Dermis blood vessel endothelial cell (primary cell): ENCODE data around the gene EPHB1. TPM values are rescaled to one million over a fixed set of nuclear protein-coding genes. Genes with fewer than 3 reads are reported as not detected.

ENCODE experiments used
- DNase-seq: peaks from one replicate; pipeline ENCODE4 v3.0.0; 2010
- total RNA-seq: library from RNA; depleted of rRNA; stranded (reverse); fragments of >200 nt; gene quantifications from 2 replicates; pipeline ENCODE4 v1.2.3, GENCODE V29; 2014

The EPHB1 gene
- total RNA-seq, 1 donor from 2014 or later: 6.5 TPM

DNA sequence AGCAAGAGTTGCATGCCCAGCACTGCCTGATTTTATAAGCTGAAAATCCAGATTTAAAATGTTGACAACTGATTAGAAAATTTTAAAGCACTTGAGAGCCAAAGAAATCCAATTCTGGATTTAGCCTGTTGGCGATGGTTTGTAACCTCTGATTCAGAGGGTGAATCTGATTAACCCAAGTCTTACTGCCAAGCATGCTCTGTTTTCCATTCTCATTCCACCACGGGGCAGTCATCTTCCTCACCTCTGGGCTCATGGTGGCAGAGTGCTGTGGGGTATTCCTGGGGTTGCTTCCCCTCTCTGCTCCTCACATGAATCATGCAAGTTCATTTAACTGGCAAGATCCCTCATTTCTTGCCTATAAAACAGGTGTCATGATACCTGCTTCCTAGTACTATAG lies 342.2 kb downstream of the EPHB1 start:
- DNase-seq: no peak

DNA sequence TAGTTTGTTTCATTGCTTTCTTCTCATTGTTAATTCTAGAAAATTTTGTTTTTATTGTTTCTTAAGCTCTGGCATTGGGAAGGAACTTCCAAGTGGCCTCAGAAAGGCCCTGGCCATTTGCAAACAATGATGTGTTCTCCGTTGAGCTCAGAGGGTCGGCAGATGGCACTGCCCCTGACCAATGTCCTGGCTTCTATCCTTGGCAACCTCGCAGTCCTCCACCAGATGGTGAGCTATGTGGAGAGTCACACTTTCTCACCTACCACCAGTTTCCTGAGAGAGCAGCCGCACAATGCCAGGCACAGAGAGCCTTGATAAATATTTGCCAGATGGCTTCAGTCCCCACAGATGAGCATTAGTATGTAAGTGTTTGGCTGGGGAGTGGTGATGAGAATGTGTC lies 343.7 kb downstream of the EPHB1 start:
- no peak for DNase-seq

DNA sequence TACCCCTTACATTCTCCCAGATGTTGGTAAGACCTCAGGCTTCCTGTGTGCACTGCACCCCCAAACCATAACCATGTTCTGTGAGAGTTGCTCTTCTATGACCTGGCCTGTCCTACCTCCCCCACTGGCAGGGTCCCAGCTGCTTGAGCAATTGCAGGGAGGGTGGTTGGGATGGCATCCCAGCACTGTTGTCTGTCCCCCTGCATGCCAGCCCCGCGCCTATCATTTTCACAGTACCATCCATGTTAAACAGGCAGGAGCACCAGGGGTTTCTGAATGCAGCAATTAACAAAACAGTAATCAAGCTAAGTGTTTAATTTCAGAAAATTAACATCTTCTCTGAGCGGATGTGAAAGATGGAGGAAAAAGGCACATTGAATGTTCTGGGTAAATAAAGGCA lies 345.5 kb downstream of the EPHB1 start:
- no peak for DNase-seq

DNA sequence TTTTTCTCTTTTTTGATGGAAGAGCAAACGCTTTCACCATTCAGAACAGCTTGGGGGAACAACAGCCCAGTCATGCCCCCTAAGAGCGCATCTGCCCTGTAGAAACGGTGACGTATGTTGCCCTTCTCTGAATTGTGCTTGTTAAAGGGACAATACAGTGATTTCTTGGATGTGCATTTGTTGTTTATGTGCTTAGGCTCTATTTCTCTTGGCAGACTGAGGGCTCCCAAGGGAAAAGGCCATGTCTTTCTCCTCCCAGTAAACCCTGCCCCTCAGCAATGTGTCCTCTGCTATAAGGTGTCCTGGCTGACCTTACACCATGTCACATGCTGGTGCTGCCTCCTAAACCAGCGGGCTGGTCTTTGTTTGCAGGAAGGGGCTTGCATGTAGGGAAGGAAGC lies 346.1 kb downstream of the EPHB1 start:
- DNase-seq: no peak

GRCh38 chr3:135141672-135142071 lies 346.6 kb downstream of the EPHB1 start:
- DNase-seq: no peak

DNA sequence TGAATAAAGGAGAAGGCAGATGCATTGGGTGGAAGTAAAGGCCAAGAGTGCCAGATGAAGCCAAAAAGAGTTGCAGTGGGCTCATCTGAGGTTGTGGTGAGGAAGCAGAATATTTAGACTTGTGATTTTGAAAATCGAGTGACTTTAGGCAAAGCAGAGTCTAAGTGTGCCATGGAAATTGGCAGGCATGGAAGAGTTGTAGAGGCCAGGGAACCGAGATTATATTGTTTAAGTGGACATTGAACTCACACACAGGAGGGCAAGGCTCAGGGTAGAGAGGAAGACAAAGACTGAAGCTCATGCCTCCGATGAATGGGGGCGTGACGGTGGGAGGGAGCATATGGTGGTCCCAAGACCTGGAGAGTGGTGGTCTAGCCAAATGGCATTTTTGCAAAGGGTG lies 347.5 kb downstream of the EPHB1 start:
- DNase-seq: no peak

- no peak for DNase-seq
Observed at GRCh38 chr3:135143474-135143873, 348.4 kb downstream of the EPHB1 start.

DNA sequence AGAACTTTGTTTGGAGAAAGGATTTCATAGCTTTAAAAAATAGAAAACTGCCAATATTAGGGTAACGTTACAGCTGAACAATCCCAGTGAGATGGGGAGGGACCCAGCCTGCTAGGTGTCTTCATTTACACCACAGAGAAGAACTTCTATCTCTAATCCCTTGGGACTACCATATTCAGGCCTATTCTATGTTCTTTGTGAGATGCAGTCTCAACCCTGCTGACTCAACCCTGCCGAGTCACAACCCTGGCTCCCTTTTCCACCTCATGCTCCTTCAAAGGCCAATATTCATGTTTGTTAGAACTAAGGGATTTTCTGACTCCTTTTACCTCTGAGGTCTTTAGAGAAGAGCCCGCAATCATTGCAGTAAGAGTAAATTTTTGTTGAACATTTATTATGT lies 350.5 kb downstream of the EPHB1 start:
- DNase-seq: no peak

GRCh38 chr3:135147657-135148056 lies 352.6 kb downstream of the EPHB1 start:
- no peak for DNase-seq

- DNase-seq: no peak
Observed at GRCh38 chr3:135148398-135149020, 353.4 kb downstream of the EPHB1 start.

- no peak for DNase-seq
Observed at GRCh38 chr3:135149707-135150681, 354.9 kb downstream of the EPHB1 start.

GRCh38 chr3:135154186-135154585 lies 359.1 kb downstream of the EPHB1 start:
- DNase-seq: no peak

DNA sequence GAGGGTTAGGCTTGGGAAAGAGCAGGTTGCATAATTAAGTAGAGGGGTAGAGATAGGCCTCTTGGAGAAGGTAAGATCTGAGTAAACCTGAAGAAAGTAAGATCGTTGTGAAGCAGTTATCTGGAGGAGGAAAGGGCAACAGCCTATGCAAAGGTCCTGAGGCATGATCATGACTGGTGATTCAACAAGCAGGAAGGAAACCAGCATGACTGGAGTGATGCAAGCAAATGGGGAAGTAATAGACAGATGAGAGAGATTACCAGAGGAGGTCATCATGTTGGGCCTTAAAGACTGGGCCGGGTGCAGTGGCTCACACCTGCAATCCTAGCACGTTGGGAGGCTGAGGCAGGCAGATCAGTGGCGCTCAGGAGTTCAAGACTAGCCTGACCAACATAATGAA lies 360.2 kb downstream of the EPHB1 start:
- no peak for DNase-seq

DNA sequence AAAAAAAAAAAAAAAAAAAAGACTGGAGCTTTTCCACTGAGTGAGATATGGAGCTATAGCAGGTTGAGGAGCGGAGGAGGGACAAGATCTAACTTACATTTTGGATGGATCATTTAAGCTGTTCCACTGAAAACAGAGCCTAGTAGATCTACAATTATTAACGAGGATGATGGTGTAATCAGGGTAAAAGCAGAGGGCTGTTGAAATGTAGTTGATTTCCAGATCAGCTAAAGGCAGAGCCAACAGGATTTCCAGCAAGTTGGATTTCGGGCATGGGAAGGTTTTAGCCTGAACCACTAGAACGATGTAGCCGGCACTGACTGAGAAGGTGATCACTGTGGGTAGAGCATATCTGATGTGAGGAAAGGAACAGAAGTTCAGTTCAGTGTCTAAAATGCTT lies 360.7 kb downstream of the EPHB1 start:
- DNase-seq: no peak

- DNase-seq: no peak
Observed at GRCh38 chr3:135157045-135157740, 362.1 kb downstream of the EPHB1 start.

DNA sequence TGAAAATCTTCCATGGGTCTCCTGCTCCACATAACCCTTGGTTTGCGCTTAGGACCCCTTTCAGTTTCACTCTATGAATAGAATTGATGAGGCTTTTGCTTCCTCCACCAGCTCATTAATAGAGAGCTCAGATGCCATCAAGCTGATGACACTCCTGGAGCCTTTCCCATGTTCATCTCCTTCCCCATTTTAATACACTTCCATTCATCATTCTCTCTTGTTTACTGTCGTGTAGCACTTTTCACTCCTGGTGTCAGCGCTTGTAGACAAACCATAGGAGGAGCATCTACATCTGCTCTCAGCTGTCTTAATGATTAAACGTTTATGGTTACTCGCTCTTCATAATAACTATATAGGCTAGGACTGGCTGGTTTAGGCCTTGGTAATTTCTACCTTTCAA lies 363.5 kb downstream of the EPHB1 start:
- DNase-seq: no peak

DNA sequence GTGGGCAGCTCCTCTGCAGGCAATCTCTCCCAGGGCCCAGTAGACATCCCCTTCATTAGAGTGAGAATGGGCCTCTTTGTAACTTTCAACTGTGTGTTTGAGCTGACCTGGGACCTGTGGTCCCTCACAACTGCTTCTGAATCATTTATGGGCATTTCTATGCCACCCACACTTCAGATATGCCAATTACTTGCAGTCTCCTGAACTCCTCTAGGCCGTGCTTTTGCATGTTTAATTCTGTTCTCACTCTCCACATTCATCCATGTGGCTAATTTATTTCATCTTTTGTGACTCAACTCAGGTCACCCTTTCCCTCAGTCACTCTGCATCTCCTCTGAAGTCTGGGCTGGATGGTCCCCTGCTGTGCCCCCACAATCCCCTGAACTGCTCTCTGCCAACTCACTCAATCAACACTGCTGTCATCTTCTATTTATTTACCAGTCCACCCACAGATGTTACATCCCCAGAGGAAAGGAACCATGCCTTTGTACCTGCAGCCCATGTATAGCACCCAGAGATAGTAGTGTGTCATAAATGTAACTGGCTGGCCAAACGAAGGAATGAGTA lies 364.7 kb downstream of the EPHB1 start:
- no peak for DNase-seq

DNA sequence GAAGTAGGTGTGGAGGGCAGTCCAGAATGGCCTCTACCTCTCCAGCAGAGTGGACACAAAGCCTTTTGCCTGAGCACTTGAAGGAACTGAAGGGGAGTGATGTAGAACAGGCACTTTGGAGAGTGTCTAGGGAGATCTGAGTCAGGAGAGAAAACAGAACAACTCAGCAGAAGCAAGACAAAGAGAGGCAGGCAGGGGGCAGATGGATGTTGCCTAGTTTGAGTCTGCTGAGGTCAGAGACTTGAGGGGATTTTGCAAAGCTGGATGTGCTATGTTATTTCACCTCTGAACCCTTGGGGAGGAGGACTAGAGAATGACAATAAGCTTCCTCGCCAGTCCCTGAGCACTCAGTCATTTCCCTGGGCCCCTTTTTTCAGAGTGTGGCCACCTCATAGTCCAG lies 366.4 kb downstream of the EPHB1 start:
- no peak for DNase-seq

GRCh38 chr3:135163701-135164100 lies 368.6 kb downstream of the EPHB1 start:
- DNase-seq: no peak

DNA sequence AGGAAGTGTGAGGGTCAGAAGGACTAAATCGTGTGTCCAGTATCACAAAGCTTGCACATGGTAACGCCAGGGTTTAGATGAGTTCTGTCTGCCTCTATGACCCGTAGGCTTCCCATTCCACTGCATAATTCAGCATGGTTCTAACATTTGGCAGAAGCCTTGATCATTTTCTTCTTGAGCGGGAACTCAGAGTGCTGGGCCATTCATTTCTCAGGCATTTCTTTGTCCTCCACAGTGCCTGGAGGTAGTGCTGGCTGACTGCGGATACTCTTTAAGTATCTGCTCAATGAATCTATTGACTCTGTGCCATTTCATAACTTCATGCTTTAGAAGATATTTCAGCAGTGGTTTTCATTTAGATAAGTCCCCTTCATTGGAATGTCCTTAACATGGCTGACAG lies 370.2 kb downstream of the EPHB1 start:
- DNase-seq: no peak

- no peak for DNase-seq
Observed at GRCh38 chr3:135166266-135166825, 371.3 kb downstream of the EPHB1 start.

GRCh38 chr3:135168822-135169221 lies 373.8 kb downstream of the EPHB1 start:
- no peak for DNase-seq

GRCh38 chr3:135169651-135170050 lies 374.6 kb downstream of the EPHB1 start:
- no peak for DNase-seq
